ENCODE data around the gene KANSL1. TPM values are rescaled to one million over a fixed set of nuclear protein-coding genes. Genes with fewer than 3 reads are reported as not detected.

Gene KANSL1
- total and polyA plus RNA-seq, 9 of the 15 experiments (the other 6 are each of a cell fraction or from before 2014, with no cell fraction given): 3.6 to 55.4 (median 31.8) TPM

DNA sequence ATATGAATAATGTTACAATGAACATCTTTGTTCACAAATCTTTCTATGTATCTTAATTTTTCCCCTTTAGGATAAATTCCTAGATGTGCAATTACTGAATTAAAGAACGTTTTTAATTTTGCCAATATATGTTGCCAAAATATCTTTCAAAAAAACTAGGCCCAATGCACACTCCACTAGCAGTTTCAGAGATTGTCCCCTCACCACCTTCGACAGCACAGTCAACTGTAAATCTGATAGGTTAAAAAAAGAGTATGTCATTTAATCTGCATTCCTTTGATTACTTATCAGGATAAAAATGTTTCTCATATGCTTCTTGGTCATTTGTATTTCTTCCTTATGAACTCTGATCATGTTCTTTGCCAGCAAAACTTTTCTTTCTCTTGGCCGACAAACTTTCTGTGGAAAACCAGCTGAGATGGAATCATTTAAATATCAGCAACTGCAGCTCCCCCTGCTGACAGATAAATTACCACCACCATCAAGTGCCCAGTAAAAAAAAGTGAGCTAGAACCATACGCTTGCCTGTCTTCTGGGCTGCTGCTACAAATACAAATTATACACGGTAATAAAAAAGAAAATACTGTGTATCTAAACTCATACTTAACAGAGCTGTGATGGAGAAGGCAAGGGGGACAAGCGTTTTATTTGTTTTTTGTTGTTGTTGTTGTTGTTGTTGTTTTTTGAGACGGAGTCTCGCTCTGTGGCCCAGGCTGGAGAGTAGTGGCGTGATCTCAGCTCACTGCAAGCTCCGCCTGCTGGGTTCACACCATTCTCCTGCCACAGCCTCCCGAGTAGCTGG, 19.6 kb upstream of the KANSL1 start (continued):
- TF ChIP-seq, protein P1, sequence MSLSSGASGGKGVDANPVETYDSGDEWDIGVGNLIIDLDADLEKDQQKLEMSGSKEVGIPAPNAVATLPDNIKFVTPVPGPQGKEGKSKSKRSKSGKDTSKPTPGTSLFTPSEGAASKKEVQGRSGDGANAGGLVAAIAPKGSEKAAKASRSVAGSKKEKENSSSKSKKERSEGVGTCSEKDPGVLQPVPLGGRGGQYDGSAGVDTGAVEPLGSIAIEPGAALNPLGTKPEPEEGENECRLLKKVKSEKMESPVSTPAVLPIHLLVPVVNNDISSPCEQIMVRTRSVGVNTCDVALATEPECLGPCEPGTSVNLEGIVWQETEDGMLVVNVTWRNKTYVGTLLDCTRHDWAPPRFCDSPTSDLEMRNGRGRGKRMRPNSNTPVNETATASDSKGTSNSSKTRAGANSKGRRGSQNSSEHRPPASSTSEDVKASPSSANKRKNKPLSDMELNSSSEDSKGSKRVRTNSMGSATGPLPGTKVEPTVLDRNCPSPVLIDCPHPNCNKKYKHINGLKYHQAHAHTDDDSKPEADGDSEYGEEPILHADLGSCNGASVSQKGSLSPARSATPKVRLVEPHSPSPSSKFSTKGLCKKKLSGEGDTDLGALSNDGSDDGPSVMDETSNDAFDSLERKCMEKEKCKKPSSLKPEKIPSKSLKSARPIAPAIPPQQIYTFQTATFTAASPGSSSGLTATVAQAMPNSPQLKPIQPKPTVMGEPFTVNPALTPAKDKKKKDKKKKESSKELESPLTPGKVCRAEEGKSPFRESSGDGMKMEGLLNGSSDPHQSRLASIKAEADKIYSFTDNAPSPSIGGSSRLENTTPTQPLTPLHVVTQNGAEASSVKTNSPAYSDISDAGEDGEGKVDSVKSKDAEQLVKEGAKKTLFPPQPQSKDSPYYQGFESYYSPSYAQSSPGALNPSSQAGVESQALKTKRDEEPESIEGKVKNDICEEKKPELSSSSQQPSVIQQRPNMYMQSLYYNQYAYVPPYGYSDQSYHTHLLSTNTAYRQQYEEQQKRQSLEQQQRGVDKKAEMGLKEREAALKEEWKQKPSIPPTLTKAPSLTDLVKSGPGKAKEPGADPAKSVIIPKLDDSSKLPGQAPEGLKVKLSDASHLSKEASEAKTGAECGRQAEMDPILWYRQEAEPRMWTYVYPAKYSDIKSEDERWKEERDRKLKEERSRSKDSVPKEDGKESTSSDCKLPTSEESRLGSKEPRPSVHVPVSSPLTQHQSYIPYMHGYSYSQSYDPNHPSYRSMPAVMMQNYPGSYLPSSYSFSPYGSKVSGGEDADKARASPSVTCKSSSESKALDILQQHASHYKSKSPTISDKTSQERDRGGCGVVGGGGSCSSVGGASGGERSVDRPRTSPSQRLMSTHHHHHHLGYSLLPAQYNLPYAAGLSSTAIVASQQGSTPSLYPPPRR (CRISPR knock-in tag; IDR thresholded peaks at IDR 0.05; ENCODE audit: borderline replicate concordance): no peak

DNA sequence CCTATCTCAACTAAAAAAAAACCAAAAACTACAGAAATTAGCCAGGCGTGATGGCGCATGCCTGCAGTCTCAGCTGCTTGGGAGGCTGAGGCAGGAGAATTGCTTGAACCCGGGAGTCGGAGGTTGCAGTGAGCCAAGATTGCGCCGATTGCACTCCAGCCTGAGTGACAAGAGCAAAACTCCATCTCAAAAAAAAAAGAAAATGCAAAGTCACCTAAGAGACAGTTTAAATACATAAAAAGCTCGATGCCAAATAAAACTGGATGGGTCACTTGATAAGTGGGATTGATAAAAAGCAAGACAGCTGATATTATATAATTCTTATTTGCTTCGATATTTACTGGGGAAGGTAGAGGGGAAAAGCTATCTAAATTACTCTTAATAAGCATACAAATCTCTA, 15.8 kb upstream of the KANSL1 start:
- ChIA-PET CTCF (ENCODE audit: low intra/inter-chr PET ratio) (interaction anchor here (0.6 kb wide), 1 partner anchor 208 kb away, joined by 4 read pairs; no protein-coding TSS in a partner anchor), POLR2A (interaction anchor here (0.8 to 2.4 kb wide), 2 partner anchors 10 kb away, joined by 3 to 12 read pairs; no protein-coding TSS in a partner anchor)
- peak; percentile 64 for TF ChIP-seq MAFG (tag; conservative IDR thresholded peaks at IDR 0.05)
- TF ChIP-seq C11orf30 (IDR thresholded peaks at IDR 0.05; ENCODE audit: low read depth): peak; percentile 23; the same call in 1 of the 2 replicates
- TF ChIP-seq ZNF316 (IDR thresholded peaks at IDR 0.05): peak; percentile 57
- TF ChIP-seq POLR2B (IDR thresholded peaks at IDR 0.05; ENCODE audit: low read depth, partially characterized antibody): no peak
- 0 out of 2 replicates have a peak, but pooled peaks have one; percentile 17 for TF ChIP-seq NFE2L1 (tag; IDR thresholded peaks at IDR 0.05; ENCODE audit: borderline replicate concordance, low read depth)
- TF ChIP-seq PKNOX1 (IDR thresholded peaks at IDR 0.05): peak; percentile 59
- TF ChIP-seq HLTF (IDR thresholded peaks at IDR 0.05): no peak
- TF ChIP-seq, protein P2, sequence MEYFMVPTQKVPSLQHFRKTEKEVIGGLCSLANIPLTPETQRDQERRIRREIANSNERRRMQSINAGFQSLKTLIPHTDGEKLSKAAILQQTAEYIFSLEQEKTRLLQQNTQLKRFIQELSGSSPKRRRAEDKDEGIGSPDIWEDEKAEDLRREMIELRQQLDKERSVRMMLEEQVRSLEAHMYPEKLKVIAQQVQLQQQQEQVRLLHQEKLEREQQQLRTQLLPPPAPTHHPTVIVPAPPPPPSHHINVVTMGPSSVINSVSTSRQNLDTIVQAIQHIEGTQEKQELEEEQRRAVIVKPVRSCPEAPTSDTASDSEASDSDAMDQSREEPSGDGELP (CRISPR knock-in tag; IDR thresholded peaks at IDR 0.05; ENCODE audit: borderline replicate concordance): peak; percentile 14; the same call in 1 of the 2 replicates
- DNase-seq (ENCODE audit: extremely low read depth in 1 of 4, low spot score in 3 of 4) (no peak), FAIRE-seq (no peak), ATAC-seq (no peak)
- H3K9me1 ChIP-seq (ENCODE audit: control insufficient read depth, insufficient read depth, low read length): no peaks in the 10 kb centered on the region
- no peak overlapping the region for H3K4me2 ChIP-seq (ENCODE audit: insufficient read depth, low read length)
- H2AFZ ChIP-seq (ENCODE audit: low read depth, low read length): no peak overlapping the region
- H3K27ac ChIP-seq (ENCODE audit: extremely low read depth, low read depth, low read length): no peak overlapping the region
- in situ Hi-C loops (cut with MboI): no loop called here
- H3K4me1 ChIP-seq (replicated peaks in 1 of 2; ENCODE audit: control insufficient read depth in 2 of 2, insufficient read depth in 2 of 2, low read length in 2 of 2): peaks cover 0 to 4% of the 10 kb centered on the region in 2 experiments; a peak in 1 of 5 replicates
- no peaks in the 10 kb centered on the region for H4K20me1 ChIP-seq (replicated peaks; ENCODE audit: control insufficient read depth, insufficient read depth, low read length)
- WGBS (ENCODE audit: insufficient coverage, low coverage, missing lambda C conversion rate): 86% methylated on average over 8 of the region's 8 CpGs
- intact Hi-C loops (cut with micrococcal nuclease): no loop called here
- H3K27me3 ChIP-seq (ENCODE audit: control insufficient read depth in 2 of 2, insufficient read depth in 2 of 2, low read length in 2 of 2): no peaks in the 10 kb centered on the region
- H3K79me2 ChIP-seq (ENCODE audit: control insufficient read depth, insufficient read depth, low read length): peaks cover 31% of the 10 kb centered on the region
- H3K9me3 ChIP-seq (replicated peaks; ENCODE audit: control insufficient read depth, insufficient read depth, low read depth, low read length): no peaks in the 10 kb centered on the region
- BruUV-seq (replicated peaks): no TSS peak
- H3K36me3 ChIP-seq (ENCODE audit: control insufficient read depth, insufficient read depth, low read length): peaks cover 10% of the 10 kb centered on the region; the same call in 2 of the 3 replicates
- no peak overlapping the region for H3K4me3 ChIP-seq
- H3K9ac ChIP-seq (ENCODE audit: insufficient read depth in 1 of 2, low read depth in 2 of 2, low read length in 2 of 2): no peak overlapping the region

Measured in K562 (cell line).